Peyer's patch (tissue), 4 donors: ENCODE measurements around the gene UBE2F.

ENCODE experiments used
- CTCF ChIP-seq, 6 experiments: fragments of 450-650 bp in 4 of 6; fragments of 200-600 bp in 2 of 6; sonication (generic) in 1 of 6; IDR thresholded peaks; one replicate each; pipeline ENCODE4 v1.5.1; 2017 to 2019; ENCODE audit warnings: antibody characterized with exemption in 6 of 6, mild to moderate bottlenecking in 3 of 6, moderate library complexity in 1 of 6
- POLR2A ChIP-seq, 2 donors: fragments of 450-650 bp; IDR thresholded peaks; one replicate each; pipeline ENCODE4 v1.5.1; 2017; ENCODE audit warnings: antibody characterized with exemption in 2 of 2, mild to moderate bottlenecking in 2 of 2, moderate library complexity in 2 of 2

- TF ChIP-seq CTCF (IDR thresholded peaks at IDR 0.05): no peak
- TF ChIP-seq POLR2A (IDR thresholded peaks at IDR 0.05): no peak
Measured at GRCh38 chr2:237927135-237927534, 39.7 kb upstream of the UBE2F start.
